ENCODE data around the gene RAD51B. TPM values are rescaled to one million over a fixed set of nuclear protein-coding genes. Genes with fewer than 3 reads are reported as not detected.
A peak's percentile ranks its signal among the peaks of the same experiment; 100 is the strongest.

RAD51B gene
- polyA plus RNA-seq, 3 donors, result 3.6 to 11.6 (median 9.4) TPM

GRCh38 chr14:68475802-68476201, 656.2 kb downstream of the RAD51B start:
- intact Hi-C loops (cut with micrococcal nuclease), result loop anchor here in 1 of 2 donors (10.0 kb wide), 2 partner anchors 81 to 209 kb away; no protein-coding TSS in a partner anchor
- peak overlapping the region; percentile 37 for H3K4me2 ChIP-seq (replicated peaks; ENCODE audit: extremely low read depth, low read length, poor library complexity, severe bottlenecking)
- no peak for TF ChIP-seq CTCF (IDR thresholded peaks at IDR 0.05)
- peaks cover 0 to 3% (median 0%) of the 10 kb centered on the region in 3 donors for H3K27me3 Mint-ChIP-seq (ENCODE audit: low read depth in 3 of 3)
- peaks cover 0 to 17% of the 10 kb centered on the region in 2 donors for H3K36me3 Mint-ChIP-seq
- DNase-seq, result no peak
- peak overlapping the region in 1 of 3 experiments; percentile 19 for H3K4me3 ChIP-seq (replicated peaks in 1 of 3; ENCODE audit: low read depth in 2 of 3, low read length in 3 of 3)
- peak overlapping the region in 1 of 2 donors; percentile 90 for H3K27ac ChIP-seq (ENCODE audit: low read depth in 1 of 2, low read length in 2 of 2)
- H3K9me3 Mint-ChIP-seq, result peaks cover 0 to 5% (median 0%) of the 10 kb centered on the region in 7 donors
- no peaks in the 10 kb centered on the region for H3K9me3 ChIP-seq (replicated peaks in 1 of 2; ENCODE audit: control insufficient read depth in 1 of 2, insufficient read depth in 1 of 2, low read length in 2 of 2)
- H3K79me2 ChIP-seq (ENCODE audit: insufficient read depth, low read length), result no peaks in the 10 kb centered on the region
- no peak overlapping the region for H3K9ac ChIP-seq (ENCODE audit: insufficient read depth, low read length, poor library complexity, severe bottlenecking)
- H3K4me1 Mint-ChIP-seq, result peaks cover 64% of the 10 kb centered on the region
- H3K4me3 Mint-ChIP-seq, result no peak overlapping the region
- no peaks in the 10 kb centered on the region for H3K36me3 ChIP-seq (replicated peaks in 1 of 2; ENCODE audit: control insufficient read depth in 1 of 2, insufficient read depth in 2 of 2, low read length in 2 of 2)
- H3K4me1 ChIP-seq (ENCODE audit: control insufficient read depth in 1 of 2, insufficient read depth in 2 of 2, low read length in 2 of 2), result peaks cover 57 to 58% of the 10 kb centered on the region in 2 donors
- no peaks in the 10 kb centered on the region for H3K27me3 ChIP-seq (ENCODE audit: control insufficient read depth in 2 of 2, insufficient read depth in 2 of 2, low read length in 2 of 2)
- peak overlapping the region; percentile 92 to 95 (median 94) for H3K27ac Mint-ChIP-seq
- no peaks in the 10 kb centered on the region for H4K20me1 ChIP-seq (ENCODE audit: insufficient read depth, low read length)
- no peak overlapping the region for H2AFZ ChIP-seq (ENCODE audit: insufficient read depth, low read depth, low read length, poor library complexity, severe bottlenecking)

GRCh38 chr14:68476212-68477109, 656.9 kb downstream of the RAD51B start:
- peaks cover 0 to 17% of the 10 kb centered on the region in 2 donors for H3K36me3 Mint-ChIP-seq
- WGBS (ENCODE audit: insufficient coverage), result 38% methylated on average over 10 of the region's 10 CpGs
- H3K27me3 ChIP-seq (ENCODE audit: control insufficient read depth in 2 of 2, insufficient read depth in 2 of 2, low read length in 2 of 2), result no peaks in the 10 kb centered on the region
- peaks cover 0 to 3% (median 0%) of the 10 kb centered on the region in 3 donors for H3K27me3 Mint-ChIP-seq (ENCODE audit: low read depth in 3 of 3)
- intact Hi-C loops (cut with micrococcal nuclease), result loop anchor here in 1 of 2 donors (10.0 kb wide), 2 partner anchors 82 to 208 kb away; no protein-coding TSS in a partner anchor
- peaks cover 50 to 52% of the 10 kb centered on the region in 2 donors for H3K4me1 ChIP-seq (ENCODE audit: control insufficient read depth in 1 of 2, insufficient read depth in 2 of 2, low read length in 2 of 2)
- no peaks in the 10 kb centered on the region for H3K9me3 ChIP-seq (replicated peaks in 1 of 2; ENCODE audit: control insufficient read depth in 1 of 2, insufficient read depth in 1 of 2, low read length in 2 of 2)
- no peak overlapping the region for H3K9ac ChIP-seq (ENCODE audit: insufficient read depth, low read length, poor library complexity, severe bottlenecking)
- no peak for TF ChIP-seq CTCF (IDR thresholded peaks at IDR 0.05)
- H3K4me3 Mint-ChIP-seq, result no peak overlapping the region
- H3K27ac Mint-ChIP-seq, result peak overlapping the region; percentile 92 to 95 (median 94)
- peak overlapping the region; percentile 90 to 92 for H3K27ac ChIP-seq (ENCODE audit: low read depth in 1 of 2, low read length in 2 of 2)
- no peaks in the 10 kb centered on the region for H3K79me2 ChIP-seq (ENCODE audit: insufficient read depth, low read length)
- H4K20me1 ChIP-seq (ENCODE audit: insufficient read depth, low read length), result no peaks in the 10 kb centered on the region
- H3K4me3 ChIP-seq (replicated peaks in 1 of 3; ENCODE audit: low read depth in 2 of 3, low read length in 3 of 3), result peak overlapping the region in 1 of 3 experiments; percentile 19
- peak overlapping the region; percentile 37 for H3K4me2 ChIP-seq (replicated peaks; ENCODE audit: extremely low read depth, low read length, poor library complexity, severe bottlenecking)
- H3K4me1 Mint-ChIP-seq, result peaks cover 58% of the 10 kb centered on the region
- peaks cover 0 to 5% (median 0%) of the 10 kb centered on the region in 7 donors for H3K9me3 Mint-ChIP-seq
- peak overlapping the region; percentile 59 for H2AFZ ChIP-seq (ENCODE audit: insufficient read depth, low read depth, low read length, poor library complexity, severe bottlenecking)
- no peaks in the 10 kb centered on the region for H3K36me3 ChIP-seq (replicated peaks in 1 of 2; ENCODE audit: control insufficient read depth in 1 of 2, insufficient read depth in 2 of 2, low read length in 2 of 2)
- DNase-seq, result peak; percentile 88 to 94 (median 92)
